Measurements from ENCODE around the gene GRAMD2A. TPM values are rescaled to one million over a fixed set of nuclear protein-coding genes. Genes with fewer than 3 reads are reported as not detected.

The GRAMD2A gene
- total RNA-seq, 1 donor from 2014 or later = 0.47 TPM

DNA sequence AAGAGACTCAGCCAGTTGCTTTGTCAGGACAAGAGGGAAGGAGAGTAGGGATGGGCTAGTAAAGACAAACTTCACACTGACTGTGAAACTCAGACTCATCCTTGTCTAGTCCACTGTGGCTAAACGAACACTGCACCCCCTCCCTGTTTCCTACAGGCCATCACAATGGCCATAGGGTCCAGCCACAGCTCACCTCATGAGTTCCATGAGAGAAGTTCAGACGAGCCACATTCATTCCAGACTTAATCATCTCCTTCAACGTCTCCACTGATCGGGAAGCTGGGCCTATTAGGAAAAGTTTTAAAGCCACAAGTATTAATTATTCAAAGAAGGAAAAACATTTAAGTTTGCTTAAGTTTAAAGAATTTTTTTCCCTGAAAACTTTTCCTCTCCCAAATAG is 19.6 kb upstream of the GRAMD2A start:
- no peak for DNase-seq

DNA sequence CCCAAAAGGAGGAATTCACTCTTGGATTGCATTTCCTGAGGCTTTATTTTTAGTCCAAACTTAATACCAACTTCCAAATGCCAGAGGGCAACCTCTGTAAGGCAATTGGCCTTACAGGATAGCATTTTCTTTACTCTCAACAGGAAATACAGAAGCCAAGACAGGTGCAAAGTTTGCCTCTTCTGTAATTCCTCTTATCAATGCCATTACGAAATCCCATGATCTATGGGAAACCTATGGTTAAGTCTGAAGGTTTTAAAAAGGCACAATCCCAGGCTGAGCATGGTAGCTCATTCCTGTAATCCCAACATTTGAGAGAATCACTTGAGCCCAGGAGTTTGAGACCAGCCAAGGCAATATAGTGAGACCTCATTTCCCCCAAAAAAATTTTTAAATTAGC is 18.5 kb upstream of the GRAMD2A start:
- DNase-seq = no peak

DNA sequence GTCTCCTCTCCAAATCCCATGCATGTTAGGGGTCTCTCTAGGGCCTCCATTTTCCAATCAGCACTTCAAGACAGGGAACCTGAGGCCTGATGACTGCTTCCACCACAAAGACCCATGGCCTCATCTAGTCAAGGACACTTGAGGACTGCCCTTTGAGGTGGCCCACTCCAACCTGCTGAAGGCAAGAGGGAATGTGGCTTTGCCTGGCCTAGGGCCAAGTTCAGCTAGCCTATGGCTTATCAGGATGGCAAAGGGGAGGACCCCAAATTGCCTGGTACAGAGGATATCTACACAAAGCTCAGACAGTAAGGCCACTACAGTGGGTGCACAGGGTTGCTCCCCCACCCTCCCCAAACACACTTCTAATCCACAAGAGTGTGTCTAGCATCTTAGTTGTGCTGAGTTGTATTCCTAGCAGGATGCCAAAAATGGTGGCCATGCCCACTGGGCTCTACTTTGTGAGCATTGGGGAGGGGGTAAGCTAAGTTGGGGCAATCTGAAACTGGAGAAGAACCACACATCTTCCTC is 10.0 kb upstream of the GRAMD2A start:
- DNase-seq = no peak

DNA sequence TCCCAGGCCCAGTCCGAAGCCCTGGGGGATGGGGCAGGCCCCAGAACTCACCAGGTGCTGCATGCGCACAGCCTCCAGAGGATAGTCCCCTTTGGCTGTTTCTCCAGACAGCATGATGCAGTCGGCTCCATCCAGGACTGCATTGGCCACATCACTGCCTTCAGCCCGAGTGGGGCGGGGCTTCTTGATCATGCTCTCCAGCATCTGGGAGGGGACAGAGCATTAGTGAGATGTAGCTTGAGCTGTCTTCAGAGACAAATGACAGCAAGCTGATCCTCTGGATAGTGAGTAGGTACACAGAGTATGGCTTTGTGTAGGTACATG is 9.1 kb upstream of the GRAMD2A start:
- DNase-seq = no peak

DNA sequence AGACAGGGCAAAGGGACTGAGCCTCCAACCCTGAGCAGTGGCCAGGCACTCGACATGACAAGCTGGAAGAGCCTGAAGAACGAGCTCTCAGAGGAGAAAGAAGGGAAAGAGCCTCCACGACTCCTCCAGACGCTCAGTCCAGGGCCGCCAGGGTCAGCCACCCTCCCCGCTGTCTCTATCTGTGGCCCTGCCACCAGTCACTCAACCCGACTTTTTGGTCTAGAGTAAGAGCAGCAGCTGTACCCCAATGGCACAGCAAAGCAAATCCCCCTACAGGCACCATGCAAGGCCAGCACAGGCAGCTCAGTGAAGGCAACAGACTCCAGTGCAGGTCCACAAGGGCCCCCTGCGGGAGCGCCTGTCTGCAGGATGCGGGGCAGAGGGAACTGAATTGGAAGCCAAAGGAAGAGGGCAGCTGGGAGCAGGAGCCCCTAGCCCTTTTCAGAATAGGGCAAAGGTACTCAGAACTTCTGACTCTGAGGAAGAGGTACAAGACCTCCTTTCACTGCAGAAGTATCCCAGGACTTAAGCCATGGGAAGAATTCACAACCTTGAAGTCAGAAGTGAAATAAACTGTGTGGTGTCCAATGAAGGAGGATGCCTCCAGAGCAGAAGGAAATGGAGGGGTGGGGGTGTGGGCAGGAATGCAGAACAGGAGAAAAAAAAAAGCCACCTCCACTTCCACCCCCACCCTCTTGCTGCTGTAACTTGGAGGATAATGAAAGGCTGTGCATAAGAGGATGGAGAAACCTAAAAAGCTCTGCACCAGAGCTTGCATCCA is 8.5 kb upstream of the GRAMD2A start:
- no peak for DNase-seq

DNA sequence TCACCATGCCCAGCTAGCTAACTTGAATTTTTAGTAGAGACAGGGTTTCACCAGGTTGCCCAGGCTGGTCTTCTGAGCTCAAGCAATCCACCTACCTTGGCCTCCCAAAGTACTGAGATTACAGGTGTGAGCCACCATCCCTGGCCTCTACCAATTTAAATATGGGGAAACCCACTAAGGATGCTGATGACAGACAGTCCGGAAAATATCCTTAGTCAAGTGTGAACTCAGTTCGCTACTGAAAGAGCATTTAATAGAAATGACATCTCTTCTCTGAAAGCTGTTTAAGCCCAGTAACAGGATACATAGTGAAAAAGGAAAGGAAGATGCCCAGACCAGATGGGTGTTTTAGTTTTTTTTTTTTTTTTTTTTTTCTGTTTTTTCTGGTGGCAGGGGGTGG is 7.7 kb upstream of the GRAMD2A start:
- DNase-seq = no peak

DNA sequence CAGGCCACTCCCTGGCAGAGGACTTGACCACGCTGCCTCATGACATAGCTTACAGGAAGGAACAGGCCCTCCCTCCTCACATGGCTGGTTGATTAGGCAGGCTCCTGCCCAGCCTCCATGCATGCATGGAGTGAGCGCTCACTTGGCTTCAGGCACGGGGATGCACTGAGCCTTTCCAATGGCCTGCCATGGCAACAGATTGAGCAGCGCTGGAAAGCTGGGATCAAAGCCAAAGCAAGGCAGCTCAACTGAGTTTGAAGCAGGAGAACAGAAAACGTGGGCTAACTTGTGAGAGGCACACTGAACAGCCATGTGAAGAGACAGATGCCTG is 5.9 kb upstream of the GRAMD2A start:
- DNase-seq = peak; percentile 90

DNA sequence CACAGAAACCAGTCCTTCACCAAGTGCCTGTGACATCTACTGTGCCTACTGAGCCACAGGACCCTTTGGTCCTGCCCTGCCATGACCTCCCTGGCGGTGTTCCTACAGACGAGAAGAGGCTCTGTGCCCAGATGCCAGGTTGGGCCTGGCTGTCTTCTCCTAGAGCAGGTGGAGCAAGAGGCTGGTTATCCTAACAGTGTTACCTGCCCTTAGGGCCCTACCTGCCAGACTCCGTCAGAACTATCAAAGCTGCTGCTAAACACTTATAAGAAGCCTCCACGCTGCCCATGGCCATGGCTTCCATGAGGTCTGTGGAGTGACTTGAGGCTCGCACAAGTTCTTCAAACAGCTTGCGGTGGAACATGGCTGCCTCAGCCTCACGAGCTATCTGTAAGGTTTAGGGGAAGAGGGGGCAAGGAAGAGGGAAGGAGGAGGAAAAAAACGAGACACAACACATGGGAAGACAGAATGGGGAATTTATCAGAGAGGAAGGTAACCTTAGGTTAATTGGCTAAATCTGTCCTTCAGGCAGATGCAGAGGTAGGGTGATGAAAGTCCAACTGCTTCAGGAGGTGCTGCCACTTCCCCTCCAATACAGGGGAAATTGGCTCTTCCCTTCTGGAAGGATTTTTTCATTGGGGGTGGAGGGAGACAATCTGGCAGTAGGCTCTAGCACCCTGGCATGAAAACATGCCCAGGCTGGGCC is 5.4 kb upstream of the GRAMD2A start:
- no peak for DNase-seq

DNA sequence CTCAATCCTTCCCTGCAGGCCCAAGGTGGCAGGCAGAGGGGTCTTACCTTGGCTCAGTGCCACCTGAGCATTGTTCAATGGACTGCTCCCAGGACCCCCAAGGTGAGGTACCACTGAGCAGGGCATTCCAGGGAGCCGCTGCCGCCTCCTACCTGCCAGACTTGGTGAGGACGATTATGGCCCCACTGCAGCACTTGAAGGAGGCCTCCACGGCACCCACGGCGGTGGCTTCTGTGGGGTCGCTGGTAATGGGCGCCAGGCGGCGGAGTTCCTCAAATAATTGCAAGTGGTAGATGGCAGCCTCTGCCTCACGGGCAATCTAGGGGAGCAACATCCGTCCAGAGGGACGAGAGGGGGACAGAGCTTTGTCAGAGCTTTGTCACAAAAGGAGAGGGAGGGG is 4.7 kb upstream of the GRAMD2A start:
- DNase-seq = no peak

DNA sequence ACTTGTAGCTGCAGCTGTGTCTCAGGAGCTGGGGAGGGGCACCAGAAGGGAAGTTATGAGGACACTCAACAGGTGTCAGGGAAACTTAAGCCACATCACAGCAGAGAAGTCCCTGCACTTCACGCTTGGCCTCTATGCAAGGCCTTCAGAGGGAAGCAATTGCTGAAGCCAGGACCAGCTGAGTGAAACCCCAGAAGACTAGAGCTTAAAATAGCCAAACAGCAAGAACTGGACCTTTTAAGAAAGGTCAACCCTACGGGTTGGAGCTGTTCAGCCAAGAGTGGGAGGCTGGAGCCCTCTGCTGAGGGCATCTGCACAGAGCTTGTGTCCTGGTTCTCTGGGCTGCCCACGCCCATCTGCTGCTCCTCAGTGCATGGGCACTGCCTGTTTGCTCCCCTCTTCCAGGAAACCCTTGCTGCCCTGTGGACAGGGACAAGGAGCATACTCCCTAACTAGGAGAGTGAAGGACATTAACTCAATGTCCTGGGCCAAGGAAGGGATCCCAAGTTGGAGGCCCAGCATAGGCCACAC is 3.9 kb upstream of the GRAMD2A start:
- DNase-seq = no peak

DNA sequence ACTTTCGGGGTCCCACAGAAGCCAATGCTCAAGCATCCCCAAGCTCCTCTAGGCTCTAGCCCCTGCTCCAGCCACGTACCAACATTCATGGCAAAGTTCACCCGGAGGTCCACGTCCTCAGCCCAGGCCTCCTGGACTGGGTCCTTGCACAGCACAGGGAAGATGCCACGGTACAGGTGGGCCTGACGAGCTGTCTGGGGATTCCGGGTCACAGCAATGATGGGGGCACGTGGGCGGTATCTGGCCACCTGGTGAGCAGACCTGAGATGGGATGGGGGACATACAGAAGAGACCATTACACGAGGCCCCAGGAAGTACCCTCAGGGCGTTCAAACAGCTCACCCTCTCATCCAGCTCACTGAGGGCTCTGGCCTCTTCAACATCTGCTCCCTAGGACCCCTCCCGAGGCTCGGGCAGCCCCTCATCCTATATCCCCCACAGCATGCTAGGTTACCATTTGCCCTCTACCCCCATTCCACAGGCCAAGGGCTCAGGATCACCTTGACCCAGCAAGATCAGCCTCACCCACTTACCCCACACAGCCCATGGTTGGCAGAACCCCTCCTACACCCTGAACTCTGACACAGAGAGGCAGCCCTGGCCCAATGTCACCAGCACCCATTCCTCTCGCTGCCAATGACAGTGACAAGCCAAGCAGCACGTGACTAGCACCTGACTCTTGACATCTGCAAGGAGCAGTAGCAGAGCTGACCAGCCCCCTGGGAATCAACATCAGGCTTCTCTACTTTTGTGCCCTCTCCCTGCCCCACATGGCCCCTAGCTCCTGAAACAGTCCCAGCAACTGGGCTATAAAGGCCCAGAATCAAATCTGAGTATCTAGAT is 3.0 kb upstream of the GRAMD2A start:
- no peak for DNase-seq

DNA sequence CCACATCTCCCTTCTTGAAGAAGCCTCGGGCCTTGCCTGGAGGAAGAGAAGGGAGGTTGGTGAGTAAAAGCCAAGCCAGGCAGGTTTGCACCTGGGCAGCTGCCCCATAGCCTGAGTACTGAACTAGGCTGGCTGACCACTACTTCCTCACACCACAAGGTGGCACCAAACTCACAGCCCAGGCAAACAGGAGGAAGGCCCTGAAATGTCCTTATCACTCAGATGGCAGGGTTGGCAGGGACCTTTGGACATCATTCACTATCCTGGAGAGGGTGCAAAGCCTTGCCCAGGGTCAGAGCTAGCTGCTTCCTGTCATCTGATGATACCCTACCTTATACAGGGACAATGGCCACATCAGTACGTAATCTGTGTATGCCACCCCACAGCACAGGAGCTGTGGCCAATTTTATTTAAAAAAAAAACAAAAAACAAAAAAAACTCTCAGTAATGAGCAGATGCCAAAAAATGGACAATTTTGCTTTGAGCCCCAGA is 2.2 kb upstream of the GRAMD2A start:
- DNase-seq = peak; percentile 36

DNA sequence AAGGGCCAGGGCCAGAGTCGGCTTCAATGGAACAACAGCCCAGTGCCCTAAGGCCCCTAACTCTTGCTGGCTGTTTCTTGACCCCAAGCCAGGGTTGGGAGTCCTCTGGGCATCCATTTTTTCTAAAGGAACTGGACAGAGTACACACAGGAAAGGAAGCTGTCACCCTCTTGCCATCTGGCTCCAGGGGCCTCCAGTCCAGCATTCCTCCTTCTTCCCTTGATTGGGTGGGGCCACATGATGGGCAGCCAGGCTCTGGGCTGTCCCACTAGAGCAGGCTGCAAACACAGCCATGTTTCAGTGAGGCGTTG is 1.6 kb upstream of the GRAMD2A start:
- no peak for DNase-seq

DNA sequence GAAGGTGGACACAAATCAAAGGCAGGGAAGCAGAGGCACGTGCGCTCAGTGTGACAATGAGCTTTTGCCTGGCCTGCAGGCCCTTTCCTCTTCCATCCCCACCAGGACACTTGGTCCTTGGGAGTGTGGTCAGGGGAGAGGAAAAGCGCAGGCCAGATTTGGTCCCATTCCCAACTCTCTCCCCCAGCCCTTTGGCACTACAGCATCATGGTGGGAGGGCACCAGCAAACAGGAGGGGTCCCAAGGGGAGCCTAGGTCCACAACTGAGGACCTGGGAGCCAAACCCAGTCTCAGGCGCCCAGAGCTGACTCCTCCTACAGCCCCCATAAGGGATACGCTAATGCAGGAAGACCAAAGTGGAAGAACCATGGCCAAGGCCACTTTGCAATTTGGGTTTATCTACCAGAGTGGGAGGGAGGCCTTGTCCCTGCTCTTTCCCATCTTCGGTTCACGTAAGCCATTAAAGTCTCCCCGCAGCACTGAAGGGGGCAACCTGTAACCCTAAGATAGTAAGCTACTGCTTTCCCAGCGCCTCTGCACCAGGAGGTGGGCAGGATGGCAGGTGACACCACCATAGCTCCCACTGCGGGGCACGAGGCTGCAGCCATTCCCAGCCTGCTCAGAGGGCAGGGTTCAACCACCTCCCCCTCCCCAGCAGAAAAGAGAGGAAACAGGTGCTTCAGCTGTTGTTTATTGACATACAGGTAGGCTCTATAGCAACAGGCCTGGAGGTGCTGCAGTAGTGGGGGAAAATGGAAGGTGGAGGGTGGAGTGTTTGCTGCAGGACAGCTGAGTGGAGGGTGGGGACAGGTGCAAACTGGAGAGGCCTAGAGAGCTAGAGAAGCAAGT is 993 bp upstream of the GRAMD2A start:
- DNase-seq = no peak

DNA sequence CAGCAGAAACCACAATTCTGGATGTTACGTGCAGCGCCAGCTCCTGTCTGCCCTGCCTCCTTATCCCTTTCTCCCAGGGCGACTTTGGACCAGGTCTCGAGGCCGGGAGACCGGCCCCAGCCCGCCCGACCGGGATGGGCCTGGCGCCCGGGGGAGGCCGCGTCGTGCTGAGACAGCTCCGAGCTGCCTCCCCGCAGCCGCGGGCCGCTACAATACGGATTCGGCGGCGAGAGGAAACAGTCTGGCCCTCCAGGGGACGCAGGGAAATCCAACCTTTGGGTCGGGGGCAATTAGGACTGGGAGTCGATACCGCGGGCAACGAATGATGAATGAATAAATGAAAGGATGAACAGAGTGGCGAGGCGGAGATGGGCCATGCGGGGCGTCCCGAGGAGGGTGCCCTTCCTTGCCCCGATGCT is 537 bp downstream of the GRAMD2A start:
- no peak for DNase-seq

DNA sequence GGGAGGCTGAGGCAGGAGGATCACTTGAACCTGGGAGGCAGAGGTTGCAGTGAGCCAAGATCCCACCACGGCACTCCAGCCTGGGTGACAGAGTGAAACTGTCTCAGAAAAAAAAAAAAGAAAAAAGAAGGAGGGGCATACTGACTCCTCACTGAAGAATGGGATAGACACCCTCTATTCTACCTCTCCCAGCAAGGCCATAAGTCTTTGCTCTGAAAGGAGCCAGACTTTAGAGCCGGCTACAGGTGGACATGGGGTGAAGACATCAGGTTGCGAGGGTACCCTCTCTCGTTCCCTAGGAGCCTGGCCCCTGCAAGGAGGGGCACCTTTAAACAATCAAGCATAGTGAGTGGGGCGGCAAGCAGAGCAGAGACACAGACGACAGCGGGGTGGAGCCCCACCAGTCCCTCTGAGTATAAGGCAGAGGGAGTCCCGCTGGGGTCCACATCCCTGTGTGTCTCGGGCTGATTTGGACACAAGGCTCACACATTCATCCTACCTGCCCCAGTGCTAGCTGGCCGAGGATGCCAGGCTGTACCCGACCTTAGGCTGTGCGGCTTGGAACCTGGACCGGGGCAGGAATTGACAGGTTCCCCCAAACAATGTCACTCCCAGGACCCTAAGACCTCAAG is 1.1 kb downstream of the GRAMD2A start:
- DNase-seq = no peak

DNA sequence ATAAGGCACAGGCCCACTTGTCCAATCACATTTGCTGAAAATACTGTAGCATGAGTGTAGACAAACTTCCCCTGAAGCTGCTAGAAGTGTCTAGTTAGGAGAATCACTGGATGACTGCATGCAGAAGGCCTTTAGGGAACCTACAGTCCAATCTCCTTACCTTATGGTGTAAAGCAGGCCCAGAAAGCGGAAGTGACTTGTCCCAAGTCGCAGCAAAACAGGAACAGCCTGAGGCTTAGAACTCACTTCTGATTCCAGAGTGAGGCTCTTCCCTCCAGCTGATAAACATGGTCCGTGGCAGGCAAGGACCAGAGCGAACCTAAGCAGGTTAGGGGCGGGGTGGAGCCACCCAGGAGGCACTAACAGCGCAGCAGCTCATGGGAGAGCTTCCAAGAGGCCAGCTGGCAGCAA is 2.5 kb downstream of the GRAMD2A start:
- no peak for DNase-seq

DNA sequence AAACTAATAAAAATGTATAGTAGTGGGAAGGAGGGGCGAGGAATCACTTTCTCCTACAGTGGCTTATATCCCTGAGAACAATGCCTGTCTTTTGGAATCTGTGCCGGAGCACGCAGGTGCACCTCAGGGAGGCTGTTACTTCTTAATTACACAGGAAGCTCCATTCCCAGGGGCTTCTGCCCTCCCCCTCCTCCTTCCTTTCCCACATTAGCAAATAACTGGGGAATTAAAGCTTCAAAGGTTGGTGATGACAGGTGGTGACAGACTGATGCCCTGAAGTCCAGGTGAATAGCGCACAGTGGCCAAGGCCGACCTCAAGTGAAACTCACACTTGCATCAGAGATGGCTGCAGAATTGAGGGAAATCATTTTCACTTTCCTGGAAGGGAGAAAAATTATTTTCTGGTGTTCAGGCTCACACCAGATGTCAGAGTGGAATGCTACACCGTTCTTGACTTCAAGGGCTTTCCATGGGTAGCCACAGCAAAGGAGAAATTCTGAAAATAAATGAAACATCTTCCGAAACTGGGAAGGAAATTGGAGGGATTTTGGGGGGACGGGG is 3.7 kb downstream of the GRAMD2A start:
- DNase-seq = no peak

DNA sequence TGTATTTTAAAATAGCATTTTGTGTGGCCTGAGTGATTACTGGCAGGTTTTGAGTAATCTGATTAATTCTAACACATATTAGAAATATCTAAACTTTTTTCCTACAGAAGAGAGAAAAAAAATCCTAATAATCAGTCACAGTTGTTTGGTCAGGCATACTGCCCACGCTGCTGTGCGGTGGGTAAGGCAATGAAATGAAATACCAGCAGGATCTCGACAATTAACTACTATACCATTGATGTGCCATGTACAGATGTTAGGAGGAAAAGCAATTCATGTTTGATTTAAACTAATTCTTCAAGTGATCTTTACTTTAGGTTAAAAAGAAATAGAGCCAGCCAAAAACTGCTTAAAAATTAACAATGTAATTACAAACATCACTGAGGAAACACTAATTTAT is 5.2 kb downstream of the GRAMD2A start:
- DNase-seq = no peak

DNA sequence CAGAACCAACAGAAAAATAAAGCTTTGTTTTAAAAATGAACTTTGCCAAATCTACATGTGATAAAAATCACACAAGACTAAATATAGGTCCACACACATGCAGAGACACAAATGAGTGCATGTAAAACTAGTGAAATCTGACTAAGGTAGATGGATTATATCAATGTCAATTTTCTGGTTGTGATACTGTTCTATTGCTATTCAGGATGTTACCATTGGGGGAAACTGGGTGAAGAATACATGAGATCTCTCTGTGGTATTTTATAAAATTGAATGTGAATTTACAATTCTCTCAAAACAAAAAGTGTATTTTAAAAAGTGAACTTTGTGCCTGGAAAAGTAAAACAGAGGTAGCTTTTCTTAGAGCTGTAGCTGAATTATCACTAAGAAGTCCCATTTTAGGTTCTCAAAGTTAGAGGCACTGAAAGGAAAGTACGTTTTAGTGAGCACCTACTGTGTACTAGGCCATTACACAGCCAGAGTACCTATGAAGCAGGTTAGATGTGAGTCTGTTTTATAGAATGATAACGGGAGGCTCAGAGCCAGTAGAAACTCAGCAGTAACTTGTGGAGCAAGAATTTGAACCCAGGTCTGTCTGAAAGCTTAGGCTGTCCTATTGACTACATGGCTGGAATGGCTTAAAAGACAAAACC is 8.2 kb downstream of the GRAMD2A start:
- no peak for DNase-seq

All from occipital lobe (tissue), 2 donors.